COLO829 (cell line): Measurements from ENCODE around the gene RGS13.
A peak's percentile ranks its signal among the peaks of the same experiment; 100 is the strongest.

Source experiments
- DNase-seq: peaks from one replicate; pipeline ENCODE4 v3.0.0; 2012; ENCODE audit warnings: low spot score

The RGS13 gene

GRCh38 chr1:192635939-192636338 is at the start of gene RGS13:
Gene RGS13 (plus strand): TSS chr1:192636147. CDS start chr1:192644335, 8,188 bp downstream.
- no peak for DNase-seq

GRCh38 chr1:192587386-192588266 is 48.3 kb upstream of the RGS13 start:
- no peak for DNase-seq

- no peak for DNase-seq
Measured at GRCh38 chr1:192588546-192588945, 47.4 kb upstream of the RGS13 start.

- no peak for DNase-seq
Measured at GRCh38 chr1:192589813-192590212, 46.1 kb upstream of the RGS13 start.

GRCh38 chr1:192592517-192592916 is 43.4 kb upstream of the RGS13 start:
- DNase-seq = no peak

GRCh38 chr1:192592981-192593708 is 42.8 kb upstream of the RGS13 start:
- DNase-seq = no peak

GRCh38 chr1:192595299-192595698 is 40.6 kb upstream of the RGS13 start:
- no peak for DNase-seq

GRCh38 chr1:192598589-192598988 is 37.4 kb upstream of the RGS13 start:
- DNase-seq = no peak

- DNase-seq = no peak
Measured at GRCh38 chr1:192600275-192600674, 35.7 kb upstream of the RGS13 start.

GRCh38 chr1:192601143-192601542 is 34.8 kb upstream of the RGS13 start:
- DNase-seq = no peak

- peak; percentile 51 for DNase-seq
Measured at GRCh38 chr1:192601567-192601966, 34.4 kb upstream of the RGS13 start.

- no peak for DNase-seq
Measured at GRCh38 chr1:192602757-192603156, 33.2 kb upstream of the RGS13 start.

- DNase-seq = no peak
Measured at GRCh38 chr1:192603218-192603787, 32.6 kb upstream of the RGS13 start.

GRCh38 chr1:192604979-192605620 is 30.8 kb upstream of the RGS13 start:
- DNase-seq = peak; percentile 79

GRCh38 chr1:192608671-192609070 is 27.3 kb upstream of the RGS13 start:
- no peak for DNase-seq

GRCh38 chr1:192609110-192610079 is 26.6 kb upstream of the RGS13 start:
- no peak for DNase-seq

GRCh38 chr1:192610112-192610889 is 25.6 kb upstream of the RGS13 start:
- peak; percentile 46 for DNase-seq

- DNase-seq = no peak
Measured at GRCh38 chr1:192615055-192615454, 20.9 kb upstream of the RGS13 start.

GRCh38 chr1:192620071-192620635 is 15.8 kb upstream of the RGS13 start:
- DNase-seq = no peak
